ENCODE data around the gene IQGAP3. TPM values are rescaled to one million over a fixed set of nuclear protein-coding genes. Genes with fewer than 3 reads are reported as not detected.
A peak's percentile ranks its signal among the peaks of the same experiment; 100 is the strongest.

IQGAP3 gene
- polyA plus RNA-seq, 3 donors, result 0.03 to 0.24 TPM; not detected in 1

DNA sequence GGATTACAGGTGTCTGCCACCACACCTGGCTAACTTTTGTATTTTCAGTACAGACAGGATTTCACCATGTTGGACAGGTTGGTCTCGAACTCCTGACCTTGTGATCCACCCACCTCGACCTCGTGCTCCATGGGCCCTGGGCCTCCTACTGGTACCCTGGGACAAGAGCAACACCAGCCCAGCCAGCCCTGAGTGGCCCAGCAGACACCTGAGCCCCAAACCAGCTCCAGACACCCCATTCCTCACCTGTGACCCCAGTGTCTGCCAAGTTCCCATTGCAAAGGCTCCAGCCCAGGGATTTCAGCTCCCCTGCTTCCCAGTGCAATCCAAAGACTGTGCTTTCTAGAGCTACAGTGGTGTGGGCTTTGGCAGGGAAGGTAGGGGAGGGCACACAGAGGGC lies 86.4 kb downstream of the IQGAP3 start:
- H3K36me3 Mint-ChIP-seq, result peaks cover 45 to 52% of the 10 kb centered on the region in 2 donors
- intact Hi-C loops (cut with micrococcal nuclease), result loop anchor here in 1 of 2 donors (5.0 kb wide), 1 partner anchor 41 kb away; no protein-coding TSS in a partner anchor

DNA sequence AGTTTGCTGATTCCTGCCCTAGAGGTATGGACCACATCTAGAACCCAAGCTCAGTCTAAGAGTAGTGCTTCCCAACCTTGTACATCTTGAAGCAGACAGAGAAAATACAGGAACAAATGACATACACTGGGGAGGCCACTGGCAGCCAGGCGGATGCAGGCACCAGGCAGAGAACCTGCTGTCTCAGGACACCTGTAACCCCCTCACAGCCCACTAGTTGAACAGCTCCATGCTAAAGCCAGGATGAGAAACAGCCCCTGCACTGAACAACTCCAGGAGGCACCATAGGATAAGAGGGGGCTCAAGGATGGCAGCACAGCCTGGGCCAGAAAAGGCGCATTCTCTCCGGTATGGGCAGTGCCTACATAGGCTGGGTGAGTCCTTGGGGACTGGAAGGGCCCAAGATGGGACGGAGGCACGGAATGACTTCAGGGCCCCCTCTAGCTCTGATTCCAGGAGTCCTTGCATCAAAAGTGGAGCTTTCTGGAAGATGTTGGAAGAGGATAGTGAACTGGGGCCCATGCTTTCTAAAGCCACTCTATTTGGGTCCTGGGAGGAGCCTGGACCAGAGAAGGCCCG lies 87.8 kb downstream of the IQGAP3 start:
- intact Hi-C loops (cut with micrococcal nuclease), result loop anchor here (5.0 kb wide), 2 partner anchors 43 to 123 kb away; no protein-coding TSS in a partner anchor
- Histone ChIP-seq H2AFZ (ENCODE audit: insufficient read depth, low read depth, low read length, poor library complexity, severe bottlenecking) (no peak overlapping the region), H3K4me1 (ENCODE audit: control insufficient read depth in 1 of 2, insufficient read depth in 2 of 2, low read length in 2 of 2) (peaks cover 70 to 90% of the 10 kb centered on the region in 2 donors), H3K4me3 (replicated peaks in 1 of 3; ENCODE audit: low read depth in 2 of 3, low read length in 3 of 3) (no peak overlapping the region), H4K20me1 (ENCODE audit: insufficient read depth, low read length) (peaks cover 100% of the 10 kb centered on the region), H3K27me3 (ENCODE audit: control insufficient read depth in 2 of 2, insufficient read depth in 2 of 2, low read length in 2 of 2) (no peaks in the 10 kb centered on the region), H3K79me2 (ENCODE audit: insufficient read depth, low read length) (peaks cover 99% of the 10 kb centered on the region), H3K36me3 (replicated peaks in 1 of 2; ENCODE audit: control insufficient read depth in 1 of 2, insufficient read depth in 2 of 2, low read length in 2 of 2) (peaks cover 37 to 59% of the 10 kb centered on the region in 2 donors), H3K9ac (ENCODE audit: insufficient read depth, low read length, poor library complexity, severe bottlenecking) (no peak overlapping the region), H3K9me3 (replicated peaks in 1 of 2; ENCODE audit: control insufficient read depth in 1 of 2, insufficient read depth in 1 of 2, low read length in 2 of 2) (no peaks in the 10 kb centered on the region), H3K4me2 (replicated peaks; ENCODE audit: extremely low read depth, low read length, poor library complexity, severe bottlenecking) (no peak overlapping the region), H3K27ac (ENCODE audit: low read depth in 1 of 2, low read length in 2 of 2) (peak overlapping the region in 1 of 2 donors; percentile 60)
- 83% methylated on average over 2 of the region's 6 CpGs for WGBS (ENCODE audit: insufficient coverage)
- no peak overlapping the region for H3K4me3 Mint-ChIP-seq
- TF ChIP-seq, protein P1, sequence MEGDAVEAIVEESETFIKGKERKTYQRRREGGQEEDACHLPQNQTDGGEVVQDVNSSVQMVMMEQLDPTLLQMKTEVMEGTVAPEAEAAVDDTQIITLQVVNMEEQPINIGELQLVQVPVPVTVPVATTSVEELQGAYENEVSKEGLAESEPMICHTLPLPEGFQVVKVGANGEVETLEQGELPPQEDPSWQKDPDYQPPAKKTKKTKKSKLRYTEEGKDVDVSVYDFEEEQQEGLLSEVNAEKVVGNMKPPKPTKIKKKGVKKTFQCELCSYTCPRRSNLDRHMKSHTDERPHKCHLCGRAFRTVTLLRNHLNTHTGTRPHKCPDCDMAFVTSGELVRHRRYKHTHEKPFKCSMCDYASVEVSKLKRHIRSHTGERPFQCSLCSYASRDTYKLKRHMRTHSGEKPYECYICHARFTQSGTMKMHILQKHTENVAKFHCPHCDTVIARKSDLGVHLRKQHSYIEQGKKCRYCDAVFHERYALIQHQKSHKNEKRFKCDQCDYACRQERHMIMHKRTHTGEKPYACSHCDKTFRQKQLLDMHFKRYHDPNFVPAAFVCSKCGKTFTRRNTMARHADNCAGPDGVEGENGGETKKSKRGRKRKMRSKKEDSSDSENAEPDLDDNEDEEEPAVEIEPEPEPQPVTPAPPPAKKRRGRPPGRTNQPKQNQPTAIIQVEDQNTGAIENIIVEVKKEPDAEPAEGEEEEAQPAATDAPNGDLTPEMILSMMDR (IDR thresholded peaks at IDR 0.05), result no peak
- H3K4me1 Mint-ChIP-seq, result peaks cover 97% of the 10 kb centered on the region
- peaks cover 59 to 65% of the 10 kb centered on the region in 2 donors for H3K36me3 Mint-ChIP-seq
- DNase-seq, result no peak
- H3K27ac Mint-ChIP-seq, result peak overlapping the region in 3 of 7 donors; percentile 44 to 85 (median 54)
- peaks cover 0 to 3% (median 0%) of the 10 kb centered on the region in 3 donors for H3K27me3 Mint-ChIP-seq (ENCODE audit: low read depth in 3 of 3)
- peaks cover 0 to 1% (median 0%) of the 10 kb centered on the region in 7 donors for H3K9me3 Mint-ChIP-seq

More for the DNA sequence above, 86.4 kb downstream of the IQGAP3 start:
- 93% methylated on average over 3 of the region's 3 CpGs for WGBS (ENCODE audit: insufficient coverage)
- Histone ChIP-seq H3K9me3 (replicated peaks in 1 of 2; ENCODE audit: control insufficient read depth in 1 of 2, insufficient read depth in 1 of 2, low read length in 2 of 2) (no peaks in the 10 kb centered on the region), H3K9ac (ENCODE audit: insufficient read depth, low read length, poor library complexity, severe bottlenecking) (no peak overlapping the region), H2AFZ (ENCODE audit: insufficient read depth, low read depth, low read length, poor library complexity, severe bottlenecking) (no peak overlapping the region), H3K27ac (ENCODE audit: low read depth in 1 of 2, low read length in 2 of 2) (peak overlapping the region; percentile 8 to 98), H3K4me2 (replicated peaks; ENCODE audit: extremely low read depth, low read length, poor library complexity, severe bottlenecking) (no peak overlapping the region), H3K4me1 (ENCODE audit: control insufficient read depth in 1 of 2, insufficient read depth in 2 of 2, low read length in 2 of 2) (peaks cover 70 to 90% of the 10 kb centered on the region in 2 donors), H3K27me3 (ENCODE audit: control insufficient read depth in 2 of 2, insufficient read depth in 2 of 2, low read length in 2 of 2) (no peaks in the 10 kb centered on the region), H3K36me3 (replicated peaks in 1 of 2; ENCODE audit: control insufficient read depth in 1 of 2, insufficient read depth in 2 of 2, low read length in 2 of 2) (peaks cover 25 to 45% of the 10 kb centered on the region in 2 donors), H3K4me3 (replicated peaks in 1 of 3; ENCODE audit: low read depth in 2 of 3, low read length in 3 of 3) (no peak overlapping the region), H3K79me2 (ENCODE audit: insufficient read depth, low read length) (peaks cover 100% of the 10 kb centered on the region), H4K20me1 (ENCODE audit: insufficient read depth, low read length) (peaks cover 100% of the 10 kb centered on the region)
- Mint-ChIP-seq H3K4me1 (peaks cover 97% of the 10 kb centered on the region), H3K9me3 (peaks cover 0 to 1% (median 0%) of the 10 kb centered on the region in 7 donors), H3K27ac (peak overlapping the region in 5 of 7 donors; percentile 37 to 78 (median 50)), H3K4me3 (no peak overlapping the region), H3K27me3 (ENCODE audit: low read depth in 3 of 3) (peaks cover 0 to 3% (median 0%) of the 10 kb centered on the region in 3 donors)
- TF ChIP-seq, protein P1 (IDR thresholded peaks at IDR 0.05), result no peak
- no peak for DNase-seq
